ENCODE data around the gene DUSP5.
"Not testable (repeated sequence)": the region's sequence is repeated elsewhere in the genome, so short reads cannot be mapped to it uniquely, and the experiment has no call there.

DUSP5 gene

DNA sequence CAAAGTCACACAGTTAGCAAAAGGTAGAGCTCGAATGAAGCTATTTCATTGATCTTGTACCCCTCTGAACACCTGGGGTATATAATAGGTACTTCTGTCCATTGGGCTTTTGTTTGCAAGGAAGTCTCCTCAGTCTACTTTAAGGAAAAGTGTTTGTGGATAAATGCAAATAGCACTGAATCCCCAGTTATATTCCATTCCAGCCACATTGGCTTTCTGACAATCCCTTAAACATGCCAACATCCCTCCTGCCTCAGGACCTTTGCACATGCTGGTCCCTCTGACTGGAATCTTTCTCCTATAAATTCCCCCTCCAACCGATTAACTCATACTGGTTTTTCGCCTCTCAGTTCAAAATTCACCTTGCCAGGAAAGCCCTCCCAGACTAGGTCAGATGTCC lies 17.1 kb downstream of the DUSP5 start:
- no peak for DNase-seq

GRCh38 chr10:110516815-110517492 lies 19.2 kb downstream of the DUSP5 start:
- DNase-seq, result no peak

GRCh38 chr10:110522365-110522988 lies 24.8 kb downstream of the DUSP5 start:
- DNase-seq, result no peak

GRCh38 chr10:110523736-110524135 lies 26.0 kb downstream of the DUSP5 start:
- no peak for DNase-seq

DNA sequence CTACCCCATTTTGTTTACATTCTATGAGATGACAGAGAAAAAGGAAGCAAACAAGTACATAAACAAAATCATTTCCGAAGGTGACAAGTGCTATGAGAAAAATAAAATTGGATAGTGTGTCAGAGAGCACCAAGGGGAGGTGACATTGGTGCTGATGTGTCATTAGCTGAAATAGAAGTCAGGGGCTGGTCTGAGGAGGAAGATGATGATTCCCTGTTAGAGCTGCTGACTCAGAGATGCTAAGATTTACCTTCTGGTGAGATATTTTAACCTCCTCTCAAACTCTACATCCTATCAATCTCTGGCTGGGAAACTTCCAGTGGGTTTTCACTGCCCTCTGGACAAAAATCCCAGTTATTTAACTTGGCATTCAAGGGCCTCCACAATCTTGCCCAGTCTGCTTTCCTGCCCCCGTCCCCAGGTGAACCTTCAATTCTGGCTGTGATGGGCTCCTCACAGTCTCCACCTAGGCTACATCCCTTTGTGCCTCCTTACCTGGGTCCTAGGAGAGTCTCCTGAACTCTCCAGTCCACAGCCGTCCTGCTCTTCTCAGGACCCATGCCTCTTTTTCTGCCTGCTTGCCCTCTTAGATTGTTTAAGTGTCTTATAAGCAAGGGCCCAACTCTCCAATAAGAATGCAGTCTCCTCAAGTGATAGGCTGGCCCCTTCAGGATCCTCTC lies 26.6 kb downstream of the DUSP5 start:
- DNase-seq, result no peak

- DNase-seq, result no peak
Measured at GRCh38 chr10:110524859-110525232, 27.1 kb downstream of the DUSP5 start.

- DNase-seq, result peak in 1 of 51 donors; percentile 29
Measured at GRCh38 chr10:110525349-110526260, 27.9 kb downstream of the DUSP5 start.

- no peak for DNase-seq
Measured at GRCh38 chr10:110527731-110528171, 30.0 kb downstream of the DUSP5 start.

DNA sequence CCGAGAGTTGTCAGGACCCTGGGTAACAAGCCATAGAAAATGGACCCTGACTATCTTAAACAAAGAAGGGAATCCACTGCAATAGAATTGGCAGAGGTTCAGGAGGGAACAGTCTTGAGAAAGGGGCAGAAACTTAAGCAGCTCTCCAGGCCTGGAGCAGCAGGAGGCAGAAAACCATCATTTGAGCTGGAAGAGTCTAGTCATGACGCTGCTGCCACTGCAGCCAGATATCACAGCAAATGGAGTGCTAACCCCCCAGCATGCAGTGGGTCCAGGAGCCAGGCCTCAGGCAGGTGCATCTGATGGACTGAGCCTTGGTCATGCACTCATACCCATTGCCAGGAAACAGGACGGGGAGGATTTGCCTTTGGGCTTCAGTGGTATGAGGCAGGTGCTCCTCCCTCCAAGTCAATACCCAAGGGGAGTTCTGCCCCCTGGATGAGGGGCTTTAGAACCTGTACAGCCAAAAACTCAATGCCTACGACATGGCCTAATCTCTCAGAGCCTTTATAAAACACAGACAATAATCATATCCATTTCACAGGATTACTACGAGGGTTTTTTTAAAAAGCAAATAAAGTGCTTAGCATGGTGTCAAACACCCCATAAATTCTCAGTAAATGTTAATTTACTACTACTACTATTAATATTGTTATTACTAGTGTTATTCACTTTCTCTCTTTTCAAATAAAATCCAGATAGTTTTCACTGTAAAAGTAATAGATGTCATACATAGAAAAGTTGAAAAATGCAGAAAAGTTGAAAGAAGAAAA lies 30.7 kb downstream of the DUSP5 start:
- DNase-seq, result no peak

DNA sequence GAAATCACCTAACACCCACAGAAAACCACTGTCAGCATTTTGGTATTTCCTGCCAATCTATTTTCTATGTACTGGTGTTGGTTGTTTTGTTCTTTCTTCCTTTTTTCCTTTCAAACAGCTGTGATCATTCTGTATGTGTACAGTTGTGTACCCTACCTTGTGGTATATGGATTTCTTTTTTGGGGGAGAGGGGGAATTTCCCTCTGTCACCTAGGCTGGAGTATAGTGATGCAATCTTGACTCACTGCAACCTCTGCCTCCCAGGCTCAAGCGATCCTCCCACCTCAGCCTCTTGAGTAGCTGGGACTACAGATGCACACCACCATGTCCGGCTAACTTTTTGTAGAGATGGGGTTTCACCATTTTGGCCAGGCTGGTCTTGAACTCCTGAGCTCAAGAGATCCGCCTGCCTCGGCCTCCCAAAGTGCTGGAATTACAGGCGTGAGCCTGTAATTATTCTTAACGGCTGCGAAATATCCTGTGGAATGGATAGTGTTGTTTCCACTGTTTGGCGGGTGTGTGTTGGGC lies 31.4 kb downstream of the DUSP5 start:
- DNase-seq, result not testable (repeated sequence)

DNA sequence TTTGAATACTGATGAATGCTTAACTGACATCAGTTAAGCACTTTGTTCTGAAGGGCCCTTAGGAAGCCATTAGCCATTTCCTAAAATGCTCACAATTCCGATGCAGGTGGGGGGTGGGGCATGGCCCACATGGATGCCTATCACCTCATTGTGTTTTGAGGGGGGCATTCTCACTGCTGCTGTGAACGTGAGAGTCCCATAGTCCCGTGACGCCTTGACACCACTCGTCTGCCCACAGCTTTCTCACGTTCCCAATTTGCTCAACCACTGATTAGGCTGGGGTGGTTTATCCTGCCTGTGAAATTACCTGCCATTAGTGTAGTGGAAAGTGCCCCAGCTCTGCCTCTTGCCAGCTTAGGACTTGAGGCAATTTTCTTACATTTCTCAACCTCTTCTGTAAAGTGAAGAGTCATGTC lies 31.9 kb downstream of the DUSP5 start:
- DNase-seq, result no peak

GRCh38 chr10:110530131-110530831 lies 32.6 kb downstream of the DUSP5 start:
- DNase-seq, result no peak

DNA sequence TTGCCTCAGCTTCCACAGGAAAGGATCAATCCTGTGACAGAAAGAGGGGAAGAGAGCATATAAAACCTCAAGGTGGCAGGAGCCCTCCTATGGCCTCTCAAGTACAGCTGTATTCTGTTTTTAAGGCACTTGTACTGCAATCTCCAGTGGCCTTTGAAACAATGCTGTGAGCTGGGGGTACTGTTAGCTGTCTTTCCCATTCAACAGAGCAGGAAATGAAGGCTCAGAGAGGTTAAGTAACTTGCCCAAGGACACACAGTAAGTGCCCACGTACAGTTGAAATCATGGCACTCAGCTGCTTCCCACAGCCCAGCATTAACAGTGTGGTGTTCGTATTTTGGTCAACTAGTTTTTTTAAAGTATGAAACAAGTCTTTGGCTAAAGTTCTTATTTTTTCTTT lies 34.0 kb downstream of the DUSP5 start:
- DNase-seq, result no peak

DNA sequence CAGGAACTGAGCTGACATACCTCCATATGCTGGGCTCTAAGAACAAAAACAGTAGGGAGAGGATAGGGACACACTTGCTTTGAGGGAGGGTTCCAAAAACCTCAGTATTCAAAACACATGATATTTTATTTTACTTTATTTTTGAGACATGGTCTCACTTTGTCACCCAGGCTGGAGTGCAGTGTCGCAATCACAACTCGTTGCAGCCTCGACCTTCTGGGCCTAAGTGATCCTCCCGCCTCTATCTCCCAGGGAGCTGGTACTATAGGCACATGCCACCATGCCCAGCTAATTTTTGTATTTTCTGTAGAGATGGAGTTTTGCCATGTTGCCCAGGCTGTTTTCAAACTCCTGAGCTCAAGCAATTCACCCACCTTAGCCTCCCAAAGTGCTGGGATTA lies 34.9 kb downstream of the DUSP5 start:
- not testable (repeated sequence) for DNase-seq

DNA sequence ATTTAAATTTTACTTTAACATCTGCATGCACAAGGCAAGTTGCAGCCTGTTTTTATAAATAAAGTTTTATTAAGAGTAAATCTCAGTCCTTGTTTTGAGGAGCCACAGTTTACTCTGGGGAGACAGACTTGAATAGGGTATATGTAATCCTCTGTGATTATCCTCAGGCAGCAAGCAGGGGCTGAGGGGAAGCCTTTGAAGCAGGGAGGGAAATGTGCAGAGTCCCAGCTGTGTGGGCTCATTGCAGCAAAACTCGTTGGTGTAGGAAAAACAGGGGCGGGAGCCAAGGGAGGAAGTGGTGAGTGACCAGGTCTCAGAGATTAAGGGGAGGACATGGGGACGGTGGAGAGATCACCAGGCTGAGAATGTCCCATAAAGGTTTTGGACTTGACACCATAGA lies 35.4 kb downstream of the DUSP5 start:
- no peak for DNase-seq

- no peak for DNase-seq
Measured at GRCh38 chr10:110534571-110534970, 36.9 kb downstream of the DUSP5 start.

DNA sequence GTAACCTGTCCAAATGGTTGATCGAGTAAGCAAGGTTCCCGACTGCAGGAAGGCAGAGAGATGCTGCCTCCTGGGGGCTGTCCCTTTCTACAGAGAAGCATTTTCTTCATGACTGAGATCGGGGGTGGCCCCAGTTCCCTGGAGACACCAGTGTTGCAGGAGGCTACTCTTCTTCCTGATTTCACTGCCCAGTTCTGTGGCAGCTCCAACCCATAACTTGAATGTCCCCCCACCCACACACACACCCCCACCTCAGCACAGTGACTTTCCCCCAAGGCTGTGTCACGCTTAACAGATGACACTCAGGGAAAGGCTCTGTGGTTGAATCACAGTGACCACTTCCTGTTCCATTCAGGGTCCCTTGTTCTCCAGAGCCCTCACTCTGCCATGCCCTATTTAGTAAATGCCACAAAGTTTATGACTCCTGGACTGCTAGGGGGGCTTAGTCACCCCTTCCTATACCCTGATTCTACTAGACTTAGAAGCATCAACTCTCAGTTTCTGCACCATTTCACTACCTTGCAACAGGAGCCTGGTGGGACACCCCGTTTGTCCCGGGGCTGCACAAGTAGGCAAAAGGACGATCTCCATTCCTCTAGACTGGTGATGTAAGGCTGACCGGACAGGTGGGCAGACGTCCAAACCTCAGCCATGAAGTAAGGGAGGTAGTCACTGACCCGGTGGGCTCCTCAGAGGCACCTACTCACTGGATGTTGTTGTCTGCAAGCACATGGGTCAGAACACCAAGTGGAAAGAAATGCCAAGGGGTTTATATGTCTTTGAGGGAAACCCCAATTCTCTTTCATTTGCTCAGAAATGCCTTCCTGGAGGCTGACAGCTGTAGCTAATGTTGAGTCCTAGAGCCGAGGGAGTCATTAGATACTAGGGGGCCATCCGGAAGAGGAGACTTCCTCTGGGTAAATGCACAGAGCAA lies 38.5 kb downstream of the DUSP5 start:
- peak in 1 of 51 donors; percentile 6 for DNase-seq

GRCh38 chr10:110539091-110539490 lies 41.4 kb downstream of the DUSP5 start:
- DNase-seq, result no peak

DNA sequence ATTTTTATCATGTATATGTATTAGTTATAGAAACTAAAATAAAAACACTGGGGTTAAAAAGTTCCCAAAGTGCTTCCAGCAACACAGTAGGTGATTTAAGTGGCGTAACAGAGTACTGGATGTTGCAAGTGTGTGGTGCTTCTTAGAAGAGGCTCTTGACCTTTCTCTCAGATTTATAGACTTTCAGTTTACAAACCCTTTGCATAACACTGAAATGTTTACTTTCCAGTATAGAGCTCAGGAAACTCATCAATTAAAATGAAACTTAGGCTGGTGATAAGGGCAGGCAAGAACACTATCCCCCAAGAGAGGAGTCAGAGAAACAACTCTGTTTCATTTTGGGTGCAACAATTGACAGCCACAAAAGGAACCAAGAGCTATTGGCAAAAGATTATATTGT lies 42.3 kb downstream of the DUSP5 start:
- DNase-seq, result no peak

Data from hypothalamus (tissue), 51 donors.